Nucleus accumbens (tissue), 56 donors: ENCODE results near the gene GRIN2C.

Experiments
- DNase-seq, 56 donors: peaks; one replicate each; lab custom pipeline; 2025; lab: John Stamatoyannopoulos, UW

The GRIN2C gene

GRCh38 chr17:74807441-74807840 is 52.2 kb downstream of the GRIN2C start:
- peak in 2 of 56 donors; percentile 27 to 40 for DNase-seq

GRCh38 chr17:74806334-74806733 is 53.4 kb downstream of the GRIN2C start:
- DNase-seq, result no peak

DNA sequence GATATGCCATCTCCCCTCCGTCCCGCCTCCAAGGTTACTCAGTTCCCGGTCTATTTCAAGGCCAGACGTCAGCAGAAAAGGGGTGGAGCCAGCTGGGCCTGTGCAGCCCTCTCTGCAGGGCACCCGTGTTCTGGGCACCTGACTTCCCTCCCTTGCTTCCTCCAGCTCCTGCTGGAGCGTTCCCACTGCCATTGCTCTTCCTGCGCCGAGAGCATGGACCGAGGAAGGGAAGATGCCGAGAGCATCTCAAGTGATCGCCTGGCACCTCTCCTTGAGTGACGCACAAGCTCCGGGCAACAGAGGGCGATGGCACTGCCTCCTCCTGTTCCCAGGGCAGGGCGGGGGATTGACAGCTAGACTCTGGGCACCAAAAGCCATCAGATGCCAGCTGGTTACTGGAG is 54.1 kb downstream of the GRIN2C start:
- peak in 16 of 56 donors; percentile 18 to 78 (median 50) for DNase-seq

GRCh38 chr17:74804683-74805082 is 55.0 kb downstream of the GRIN2C start:
- no peak for DNase-seq

- no peak for DNase-seq
Observed at GRCh38 chr17:74803971-74804370, 55.7 kb downstream of the GRIN2C start.

DNA sequence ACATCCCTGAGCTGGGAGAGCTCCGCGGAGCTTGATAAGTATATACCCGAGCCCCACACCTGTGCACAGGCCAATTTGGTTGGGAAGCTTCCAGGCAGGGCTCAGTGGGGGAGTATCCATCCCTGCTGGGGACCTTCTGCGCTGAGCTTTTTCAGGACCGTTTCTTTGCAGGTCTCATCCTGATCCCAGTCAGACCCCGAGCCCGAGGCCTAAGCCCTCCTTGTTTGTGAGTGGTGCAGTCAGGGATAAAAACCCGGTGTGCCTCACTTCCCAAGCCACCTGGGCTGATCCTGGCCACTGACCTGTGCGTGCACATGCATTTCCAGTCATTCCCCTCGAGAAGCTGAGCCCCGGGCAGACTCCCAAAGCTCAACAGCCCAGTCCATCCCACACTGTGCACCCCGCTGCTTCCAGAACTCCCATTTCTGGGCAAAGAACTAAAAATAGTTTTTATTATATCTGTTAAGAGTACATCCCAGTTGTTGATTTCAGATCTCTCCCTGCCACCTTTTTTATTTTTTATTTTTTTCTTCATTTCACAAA is 56.2 kb downstream of the GRIN2C start:
- no peak for DNase-seq

DNA sequence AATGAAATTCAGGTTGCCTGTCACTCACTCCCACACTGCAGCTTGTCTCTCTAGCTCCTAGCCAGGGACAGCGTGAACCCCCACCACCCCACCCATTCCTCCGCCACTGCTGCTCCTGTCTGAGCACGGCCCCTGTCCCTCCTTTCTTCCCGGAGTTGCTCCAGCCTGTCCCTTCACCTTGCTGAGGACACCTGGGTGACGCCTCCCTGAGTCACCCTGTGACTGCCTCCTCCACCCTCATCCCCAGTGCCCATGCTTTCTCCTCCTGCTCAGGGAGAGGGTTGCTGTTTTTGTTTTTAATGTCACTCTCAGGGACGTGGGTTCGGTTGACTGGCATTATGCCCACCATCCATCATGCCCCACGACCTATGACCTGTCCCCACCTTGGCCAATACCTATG is 57.8 kb downstream of the GRIN2C start:
- DNase-seq, result peak in 1 of 56 donors; percentile 40

- DNase-seq, result no peak
Observed at GRCh38 chr17:74800531-74800930, 59.2 kb downstream of the GRIN2C start.

GRCh38 chr17:74799097-74799496 is 60.6 kb downstream of the GRIN2C start:
- DNase-seq, result no peak

DNA sequence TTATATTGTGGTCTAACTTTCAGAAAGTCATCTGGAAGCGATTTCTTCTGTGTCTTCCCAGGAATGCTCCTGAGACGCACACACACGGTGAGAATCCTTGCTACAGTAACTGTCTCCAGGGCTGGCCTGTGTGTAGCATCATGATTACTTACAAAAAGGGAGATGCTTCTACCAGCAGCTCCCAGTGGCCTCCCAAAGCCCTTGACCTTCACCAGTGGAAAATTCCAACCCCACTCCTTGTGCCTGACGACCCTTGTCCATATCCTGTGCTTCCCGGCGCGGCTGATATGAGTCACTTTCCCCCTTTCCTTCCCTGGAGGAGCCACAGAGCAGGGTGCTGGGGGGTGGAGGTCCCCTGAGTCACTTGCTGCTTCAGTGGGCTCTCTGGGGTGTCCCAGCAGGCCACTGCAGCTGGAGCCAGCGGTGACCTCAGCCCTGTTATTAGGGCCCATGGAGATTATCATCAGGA is 61.4 kb downstream of the GRIN2C start:
- no peak for DNase-seq

DNA sequence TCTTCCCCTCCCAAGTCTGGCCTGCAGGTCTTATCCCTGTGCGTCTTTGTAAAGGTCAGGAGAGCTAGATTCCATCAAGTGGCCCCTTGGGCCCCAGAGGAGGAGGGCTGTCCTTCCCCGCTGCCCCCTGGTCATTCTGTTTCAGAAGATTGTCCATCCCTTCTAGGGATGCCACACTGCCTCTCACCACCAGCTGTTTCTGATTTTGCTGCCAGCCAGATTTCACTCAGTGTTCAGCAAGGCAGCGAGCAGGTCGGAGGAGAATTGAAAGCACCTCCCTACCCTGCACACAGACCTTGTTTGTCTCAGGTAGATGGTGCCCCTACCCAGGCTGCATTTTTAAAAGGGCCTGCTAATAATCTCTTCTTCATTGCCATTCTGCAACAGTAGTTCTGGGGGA is 61.9 kb downstream of the GRIN2C start:
- DNase-seq, result no peak

- no peak for DNase-seq
Observed at GRCh38 chr17:74796866-74797265, 62.8 kb downstream of the GRIN2C start.

- DNase-seq, result no peak
Observed at GRCh38 chr17:74796211-74796610, 63.5 kb downstream of the GRIN2C start.

GRCh38 chr17:74795327-74796020 is 64.2 kb downstream of the GRIN2C start:
- DNase-seq, result peak in 7 of 56 donors; percentile 11 to 33 (median 13)

DNA sequence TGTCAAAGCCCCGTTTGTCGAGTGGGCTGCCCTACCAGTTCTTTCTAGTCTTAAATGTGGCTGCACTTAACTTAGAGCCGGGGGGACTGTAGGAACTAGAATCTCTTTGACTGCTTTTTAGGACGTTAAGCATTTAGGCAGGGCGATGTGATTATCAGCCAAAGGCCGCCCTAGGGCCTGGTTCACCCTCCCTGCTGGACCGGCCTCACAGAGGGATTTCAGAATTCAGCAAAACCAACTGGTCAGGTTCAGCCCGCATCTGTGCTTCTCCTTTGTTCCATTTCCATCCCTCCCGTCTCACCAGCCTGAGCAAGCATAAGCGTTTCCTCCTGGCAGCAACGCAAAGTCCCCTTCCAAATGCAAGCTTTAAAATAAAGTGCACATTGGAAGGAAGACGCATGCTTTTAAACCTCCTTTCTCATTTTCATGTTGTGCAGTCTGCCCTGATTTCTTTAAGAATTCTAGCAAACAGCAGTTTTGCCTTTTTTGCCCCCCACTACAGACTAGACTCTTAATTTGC is 67.0 kb downstream of the GRIN2C start:
- DNase-seq, result no peak
